ENCODE measurements around the gene ENO4.

DNA sequence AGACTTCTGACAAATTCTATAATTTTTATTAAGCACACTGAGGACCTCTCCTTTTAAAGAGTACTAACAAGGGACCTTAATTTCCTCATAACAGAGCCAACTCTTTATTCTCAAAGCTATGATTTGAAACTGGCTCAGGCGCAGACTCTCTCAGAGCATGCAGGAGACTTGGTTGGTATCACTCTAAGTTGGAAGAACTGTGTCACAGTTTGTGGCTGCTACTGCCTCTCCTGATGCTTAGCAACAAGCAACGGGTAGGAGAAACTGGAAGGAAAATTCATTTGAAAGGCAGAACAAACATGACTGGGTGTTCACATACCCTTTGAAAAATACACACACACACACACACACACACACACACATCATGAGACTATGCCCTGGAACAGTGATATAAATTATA, 33.3 kb downstream of the ENO4 start:
- TF ChIP-seq, protein P1, sequence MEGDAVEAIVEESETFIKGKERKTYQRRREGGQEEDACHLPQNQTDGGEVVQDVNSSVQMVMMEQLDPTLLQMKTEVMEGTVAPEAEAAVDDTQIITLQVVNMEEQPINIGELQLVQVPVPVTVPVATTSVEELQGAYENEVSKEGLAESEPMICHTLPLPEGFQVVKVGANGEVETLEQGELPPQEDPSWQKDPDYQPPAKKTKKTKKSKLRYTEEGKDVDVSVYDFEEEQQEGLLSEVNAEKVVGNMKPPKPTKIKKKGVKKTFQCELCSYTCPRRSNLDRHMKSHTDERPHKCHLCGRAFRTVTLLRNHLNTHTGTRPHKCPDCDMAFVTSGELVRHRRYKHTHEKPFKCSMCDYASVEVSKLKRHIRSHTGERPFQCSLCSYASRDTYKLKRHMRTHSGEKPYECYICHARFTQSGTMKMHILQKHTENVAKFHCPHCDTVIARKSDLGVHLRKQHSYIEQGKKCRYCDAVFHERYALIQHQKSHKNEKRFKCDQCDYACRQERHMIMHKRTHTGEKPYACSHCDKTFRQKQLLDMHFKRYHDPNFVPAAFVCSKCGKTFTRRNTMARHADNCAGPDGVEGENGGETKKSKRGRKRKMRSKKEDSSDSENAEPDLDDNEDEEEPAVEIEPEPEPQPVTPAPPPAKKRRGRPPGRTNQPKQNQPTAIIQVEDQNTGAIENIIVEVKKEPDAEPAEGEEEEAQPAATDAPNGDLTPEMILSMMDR (conservative IDR thresholded peaks at IDR 0.05; ENCODE audit: low read depth in 2 of 2), result no peak
- TF ChIP-seq EZH2 (IDR thresholded peaks at IDR 0.05; ENCODE audit: low read depth, unreplicated experiment), result no peak
- no peak for TF ChIP-seq CREB1 (CRISPR knock-in tag; IDR thresholded peaks at IDR 0.05; ENCODE audit: low read depth)
- TF ChIP-seq POLR2AphosphoS5 (IDR thresholded peaks at IDR 0.05; ENCODE audit: low read depth), result no peak
- TF ChIP-seq, protein P2, sequence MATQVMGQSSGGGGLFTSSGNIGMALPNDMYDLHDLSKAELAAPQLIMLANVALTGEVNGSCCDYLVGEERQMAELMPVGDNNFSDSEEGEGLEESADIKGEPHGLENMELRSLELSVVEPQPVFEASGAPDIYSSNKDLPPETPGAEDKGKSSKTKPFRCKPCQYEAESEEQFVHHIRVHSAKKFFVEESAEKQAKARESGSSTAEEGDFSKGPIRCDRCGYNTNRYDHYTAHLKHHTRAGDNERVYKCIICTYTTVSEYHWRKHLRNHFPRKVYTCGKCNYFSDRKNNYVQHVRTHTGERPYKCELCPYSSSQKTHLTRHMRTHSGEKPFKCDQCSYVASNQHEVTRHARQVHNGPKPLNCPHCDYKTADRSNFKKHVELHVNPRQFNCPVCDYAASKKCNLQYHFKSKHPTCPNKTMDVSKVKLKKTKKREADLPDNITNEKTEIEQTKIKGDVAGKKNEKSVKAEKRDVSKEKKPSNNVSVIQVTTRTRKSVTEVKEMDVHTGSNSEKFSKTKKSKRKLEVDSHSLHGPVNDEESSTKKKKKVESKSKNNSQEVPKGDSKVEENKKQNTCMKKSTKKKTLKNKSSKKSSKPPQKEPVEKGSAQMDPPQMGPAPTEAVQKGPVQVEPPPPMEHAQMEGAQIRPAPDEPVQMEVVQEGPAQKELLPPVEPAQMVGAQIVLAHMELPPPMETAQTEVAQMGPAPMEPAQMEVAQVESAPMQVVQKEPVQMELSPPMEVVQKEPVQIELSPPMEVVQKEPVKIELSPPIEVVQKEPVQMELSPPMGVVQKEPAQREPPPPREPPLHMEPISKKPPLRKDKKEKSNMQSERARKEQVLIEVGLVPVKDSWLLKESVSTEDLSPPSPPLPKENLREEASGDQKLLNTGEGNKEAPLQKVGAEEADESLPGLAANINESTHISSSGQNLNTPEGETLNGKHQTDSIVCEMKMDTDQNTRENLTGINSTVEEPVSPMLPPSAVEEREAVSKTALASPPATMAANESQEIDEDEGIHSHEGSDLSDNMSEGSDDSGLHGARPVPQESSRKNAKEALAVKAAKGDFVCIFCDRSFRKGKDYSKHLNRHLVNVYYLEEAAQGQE (IDR thresholded peaks at IDR 0.05; ENCODE audit: unreplicated experiment), result no peak
- TF ChIP-seq EZH2phosphoT487 (IDR thresholded peaks at IDR 0.05; ENCODE audit: unreplicated experiment), result no peak
- no peak for TF ChIP-seq ZNF331 (CRISPR knock-in tag; IDR thresholded peaks at IDR 0.05; ENCODE audit: low read depth)
- TF ChIP-seq JUNB (IDR thresholded peaks at IDR 0.05; ENCODE audit: unreplicated experiment), result no peak
- TF ChIP-seq, protein P3, sequence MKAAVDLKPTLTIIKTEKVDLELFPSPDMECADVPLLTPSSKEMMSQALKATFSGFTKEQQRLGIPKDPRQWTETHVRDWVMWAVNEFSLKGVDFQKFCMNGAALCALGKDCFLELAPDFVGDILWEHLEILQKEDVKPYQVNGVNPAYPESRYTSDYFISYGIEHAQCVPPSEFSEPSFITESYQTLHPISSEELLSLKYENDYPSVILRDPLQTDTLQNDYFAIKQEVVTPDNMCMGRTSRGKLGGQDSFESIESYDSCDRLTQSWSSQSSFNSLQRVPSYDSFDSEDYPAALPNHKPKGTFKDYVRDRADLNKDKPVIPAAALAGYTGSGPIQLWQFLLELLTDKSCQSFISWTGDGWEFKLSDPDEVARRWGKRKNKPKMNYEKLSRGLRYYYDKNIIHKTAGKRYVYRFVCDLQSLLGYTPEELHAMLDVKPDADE (IDR thresholded peaks at IDR 0.05), result no peak
- TF ChIP-seq ZNF114 (CRISPR knock-in tag; IDR thresholded peaks at IDR 0.05), result no peak
- TF ChIP-seq, protein P4, sequence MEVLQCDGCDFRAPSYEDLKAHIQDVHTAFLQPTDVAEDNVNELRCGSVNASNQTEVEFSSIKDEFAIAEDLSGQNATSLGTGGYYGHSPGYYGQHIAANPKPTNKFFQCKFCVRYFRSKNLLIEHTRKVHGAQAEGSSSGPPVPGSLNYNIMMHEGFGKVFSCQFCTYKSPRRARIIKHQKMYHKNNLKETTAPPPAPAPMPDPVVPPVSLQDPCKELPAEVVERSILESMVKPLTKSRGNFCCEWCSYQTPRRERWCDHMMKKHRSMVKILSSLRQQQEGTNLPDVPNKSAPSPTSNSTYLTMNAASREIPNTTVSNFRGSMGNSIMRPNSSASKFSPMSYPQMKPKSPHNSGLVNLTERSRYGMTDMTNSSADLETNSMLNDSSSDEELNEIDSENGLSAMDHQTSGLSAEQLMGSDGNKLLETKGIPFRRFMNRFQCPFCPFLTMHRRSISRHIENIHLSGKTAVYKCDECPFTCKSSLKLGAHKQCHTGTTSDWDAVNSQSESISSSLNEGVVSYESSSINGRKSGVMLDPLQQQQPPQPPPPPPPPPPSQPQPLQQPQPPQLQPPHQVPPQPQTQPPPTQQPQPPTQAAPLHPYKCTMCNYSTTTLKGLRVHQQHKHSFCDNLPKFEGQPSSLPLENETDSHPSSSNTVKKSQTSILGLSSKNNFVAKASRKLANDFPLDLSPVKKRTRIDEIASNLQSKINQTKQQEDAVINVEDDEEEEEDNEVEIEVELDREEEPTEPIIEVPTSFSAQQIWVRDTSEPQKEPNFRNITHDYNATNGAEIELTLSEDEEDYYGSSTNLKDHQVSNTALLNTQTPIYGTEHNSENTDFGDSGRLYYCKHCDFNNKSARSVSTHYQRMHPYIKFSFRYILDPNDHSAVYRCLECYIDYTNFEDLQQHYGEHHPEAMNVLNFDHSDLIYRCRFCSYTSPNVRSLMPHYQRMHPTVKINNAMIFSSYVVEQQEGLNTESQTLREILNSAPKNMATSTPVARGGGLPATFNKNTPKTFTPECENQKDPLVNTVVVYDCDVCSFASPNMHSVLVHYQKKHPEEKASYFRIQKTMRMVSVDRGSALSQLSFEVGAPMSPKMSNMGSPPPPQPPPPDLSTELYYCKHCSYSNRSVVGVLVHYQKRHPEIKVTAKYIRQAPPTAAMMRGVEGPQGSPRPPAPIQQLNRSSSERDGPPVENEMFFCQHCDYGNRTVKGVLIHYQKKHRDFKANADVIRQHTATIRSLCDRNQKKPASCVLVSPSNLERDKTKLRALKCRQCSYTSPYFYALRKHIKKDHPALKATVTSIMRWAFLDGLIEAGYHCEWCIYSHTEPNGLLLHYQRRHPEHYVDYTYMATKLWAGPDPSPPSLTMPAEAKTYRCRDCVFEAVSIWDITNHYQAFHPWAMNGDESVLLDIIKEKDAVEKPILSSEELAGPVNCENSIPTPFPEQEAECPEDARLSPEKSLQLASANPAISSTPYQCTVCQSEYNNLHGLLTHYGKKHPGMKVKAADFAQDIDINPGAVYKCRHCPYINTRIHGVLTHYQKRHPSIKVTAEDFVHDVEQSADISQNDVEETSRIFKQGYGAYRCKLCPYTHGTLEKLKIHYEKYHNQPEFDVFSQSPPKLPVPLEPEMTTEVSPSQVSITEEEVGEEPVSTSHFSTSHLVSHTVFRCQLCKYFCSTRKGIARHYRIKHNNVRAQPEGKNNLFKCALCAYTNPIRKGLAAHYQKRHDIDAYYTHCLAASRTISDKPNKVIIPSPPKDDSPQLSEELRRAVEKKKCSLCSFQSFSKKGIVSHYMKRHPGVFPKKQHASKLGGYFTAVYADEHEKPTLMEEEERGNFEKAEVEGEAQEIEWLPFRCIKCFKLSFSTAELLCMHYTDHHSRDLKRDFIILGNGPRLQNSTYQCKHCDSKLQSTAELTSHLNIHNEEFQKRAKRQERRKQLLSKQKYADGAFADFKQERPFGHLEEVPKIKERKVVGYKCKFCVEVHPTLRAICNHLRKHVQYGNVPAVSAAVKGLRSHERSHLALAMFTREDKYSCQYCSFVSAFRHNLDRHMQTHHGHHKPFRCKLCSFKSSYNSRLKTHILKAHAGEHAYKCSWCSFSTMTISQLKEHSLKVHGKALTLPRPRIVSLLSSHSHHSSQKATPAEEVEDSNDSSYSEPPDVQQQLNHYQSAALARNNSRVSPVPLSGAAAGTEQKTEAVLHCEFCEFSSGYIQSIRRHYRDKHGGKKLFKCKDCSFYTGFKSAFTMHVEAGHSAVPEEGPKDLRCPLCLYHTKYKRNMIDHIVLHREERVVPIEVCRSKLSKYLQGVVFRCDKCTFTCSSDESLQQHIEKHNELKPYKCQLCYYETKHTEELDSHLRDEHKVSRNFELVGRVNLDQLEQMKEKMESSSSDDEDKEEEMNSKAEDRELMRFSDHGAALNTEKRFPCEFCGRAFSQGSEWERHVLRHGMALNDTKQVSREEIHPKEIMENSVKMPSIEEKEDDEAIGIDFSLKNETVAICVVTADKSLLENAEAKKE (CRISPR knock-in tag; IDR thresholded peaks at IDR 0.05), result no peak
